ENCODE results near the gene DLG5. TPM values are rescaled to one million over a fixed set of nuclear protein-coding genes. Genes with fewer than 3 reads are reported as not detected.

DLG5 gene
- total RNA-seq, 2 donors from 2014 or later: 72.3 to 134 TPM

DNA sequence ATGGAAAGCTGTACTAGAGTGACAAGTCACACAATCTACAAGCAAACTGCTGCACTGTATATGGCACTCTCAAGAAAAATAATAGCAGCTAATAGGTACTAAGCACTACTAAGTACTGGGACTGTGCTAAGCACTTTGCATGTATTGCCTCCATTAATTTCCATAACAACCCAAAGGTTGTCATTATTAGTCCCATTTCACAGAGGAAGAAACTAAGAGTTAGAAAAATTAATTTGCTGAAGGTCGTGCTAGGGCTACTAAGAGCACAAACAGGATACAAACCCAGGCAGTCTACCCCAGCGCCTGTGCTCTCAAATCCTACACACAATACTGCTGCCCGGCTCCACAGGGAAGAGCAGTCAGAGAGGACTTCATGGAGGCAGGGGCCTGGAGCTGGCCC, 51.7 kb downstream of the DLG5 start:
- TF ChIP-seq, protein P1, sequence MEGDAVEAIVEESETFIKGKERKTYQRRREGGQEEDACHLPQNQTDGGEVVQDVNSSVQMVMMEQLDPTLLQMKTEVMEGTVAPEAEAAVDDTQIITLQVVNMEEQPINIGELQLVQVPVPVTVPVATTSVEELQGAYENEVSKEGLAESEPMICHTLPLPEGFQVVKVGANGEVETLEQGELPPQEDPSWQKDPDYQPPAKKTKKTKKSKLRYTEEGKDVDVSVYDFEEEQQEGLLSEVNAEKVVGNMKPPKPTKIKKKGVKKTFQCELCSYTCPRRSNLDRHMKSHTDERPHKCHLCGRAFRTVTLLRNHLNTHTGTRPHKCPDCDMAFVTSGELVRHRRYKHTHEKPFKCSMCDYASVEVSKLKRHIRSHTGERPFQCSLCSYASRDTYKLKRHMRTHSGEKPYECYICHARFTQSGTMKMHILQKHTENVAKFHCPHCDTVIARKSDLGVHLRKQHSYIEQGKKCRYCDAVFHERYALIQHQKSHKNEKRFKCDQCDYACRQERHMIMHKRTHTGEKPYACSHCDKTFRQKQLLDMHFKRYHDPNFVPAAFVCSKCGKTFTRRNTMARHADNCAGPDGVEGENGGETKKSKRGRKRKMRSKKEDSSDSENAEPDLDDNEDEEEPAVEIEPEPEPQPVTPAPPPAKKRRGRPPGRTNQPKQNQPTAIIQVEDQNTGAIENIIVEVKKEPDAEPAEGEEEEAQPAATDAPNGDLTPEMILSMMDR (IDR thresholded peaks at IDR 0.05): no peak
- TF ChIP-seq POLR2AphosphoS5 (IDR thresholded peaks at IDR 0.05): no peak
- TF ChIP-seq POLR2A (IDR thresholded peaks at IDR 0.05): no peak
- Histone ChIP-seq H3K9me3 (no peaks in the 10 kb centered on the region), H3K4me1 (replicated peaks) (peaks cover 14% of the 10 kb centered on the region), H3K36me3 (no peaks in the 10 kb centered on the region), H3K4me3 (no peak overlapping the region), H3K27ac (peak overlapping the region; percentile 89 to 92), H3K27me3 (replicated peaks; ENCODE audit: insufficient read depth) (no peaks in the 10 kb centered on the region)
- DNase-seq (ENCODE audit: low spot score): no peak
- WGBS: 93% methylated on average over 3 of the region's 3 CpGs
- intact Hi-C loops (cut with DNase I): no loop called here

DNA sequence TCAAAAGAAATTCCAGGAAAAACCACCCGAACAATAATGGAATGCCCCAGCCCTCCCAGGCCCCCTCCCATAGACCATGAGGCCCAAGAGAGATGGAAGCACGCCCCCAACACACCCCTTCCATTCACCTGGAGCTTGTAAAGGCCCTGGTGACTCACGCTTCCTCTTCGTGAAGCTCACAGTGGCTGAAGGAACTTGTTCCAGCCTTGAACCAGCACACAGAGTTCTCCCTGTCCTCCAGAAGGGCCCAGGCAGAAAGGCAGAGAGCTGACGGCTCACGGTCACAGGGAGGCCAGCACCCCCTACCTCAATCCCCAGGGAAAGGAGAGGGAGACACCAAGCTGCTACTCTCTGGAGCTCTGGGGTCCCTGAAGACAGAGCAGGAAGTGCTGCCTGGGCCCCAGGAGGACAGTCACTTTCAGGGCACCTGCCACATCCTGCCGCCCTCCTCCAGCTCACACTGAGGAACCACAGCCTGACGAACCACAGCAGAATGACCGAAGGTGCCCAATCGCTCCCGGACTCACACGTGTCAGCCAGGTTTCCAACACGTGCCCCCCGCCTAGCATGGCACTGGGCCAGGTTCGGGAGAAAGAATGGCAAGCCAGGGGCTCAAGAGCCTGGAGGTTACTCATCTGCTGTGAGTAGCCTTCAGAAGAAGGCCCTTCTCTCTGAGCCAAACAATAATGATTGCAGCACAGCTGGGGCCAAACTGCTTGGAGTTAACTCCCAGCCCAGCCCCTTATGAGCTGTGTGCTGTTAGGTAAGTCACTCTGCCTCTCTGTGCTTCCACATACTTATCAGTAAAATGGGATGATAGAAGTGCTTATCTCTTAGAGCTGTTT, 52.8 kb downstream of the DLG5 start:
- H3K9me3 ChIP-seq: no peaks in the 10 kb centered on the region
- WGBS: 13% methylated on average over 15 of the region's 15 CpGs
- intact Hi-C loops (cut with DNase I): no loop called here
- no peaks in the 10 kb centered on the region for H3K36me3 ChIP-seq
- DNase-seq (ENCODE audit: low spot score): peak; percentile 81
- peaks cover 14% of the 10 kb centered on the region for H3K4me1 ChIP-seq (replicated peaks)
- TF ChIP-seq, protein P1 (IDR thresholded peaks at IDR 0.05): no peak
- TF ChIP-seq POLR2AphosphoS5 (IDR thresholded peaks at IDR 0.05) (peak; percentile 85), POLR2A (IDR thresholded peaks at IDR 0.05) (peak; percentile 79)
- H3K27ac ChIP-seq: peak overlapping the region; percentile 89 to 92
- H3K27me3 ChIP-seq (replicated peaks; ENCODE audit: insufficient read depth): no peaks in the 10 kb centered on the region
- no peak overlapping the region for H3K4me3 ChIP-seq

DNA sequence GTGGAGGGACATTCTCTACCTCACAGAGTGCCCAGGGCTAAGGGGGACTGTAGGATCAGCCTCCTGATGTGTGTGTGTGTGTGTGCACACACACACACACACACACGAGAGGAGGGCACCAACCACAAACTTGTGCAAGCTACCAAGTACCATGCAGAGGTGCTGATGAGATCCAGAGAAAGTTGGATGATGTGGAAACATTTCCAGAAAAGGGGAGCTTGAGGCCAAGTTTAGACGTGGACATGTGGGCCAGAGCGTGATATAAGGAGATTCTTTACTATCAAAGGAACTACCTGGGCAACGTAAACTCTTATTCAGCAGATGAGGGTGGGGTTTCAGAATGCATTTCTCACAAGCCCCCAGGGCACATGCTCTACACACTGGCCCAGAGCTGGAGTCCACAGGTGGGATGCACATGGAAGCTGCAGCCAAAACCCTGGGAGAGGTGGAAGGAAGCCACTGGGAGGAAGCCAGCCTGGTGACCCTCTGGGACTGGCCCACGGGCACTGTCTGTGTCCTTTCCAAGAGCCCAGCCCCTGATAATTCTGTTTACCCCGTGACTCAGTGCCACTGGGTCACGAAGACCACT, 53.5 kb downstream of the DLG5 start:
- Histone ChIP-seq H3K36me3 (no peaks in the 10 kb centered on the region), H3K4me3 (no peak overlapping the region), H3K4me1 (replicated peaks) (peaks cover 14% of the 10 kb centered on the region), H3K27me3 (replicated peaks; ENCODE audit: insufficient read depth) (no peaks in the 10 kb centered on the region), H3K27ac (peak overlapping the region; percentile 89 to 92), H3K9me3 (no peaks in the 10 kb centered on the region)
- intact Hi-C loops (cut with DNase I): no loop called here
- WGBS: 52% methylated on average over 7 of the region's 7 CpGs
- TF ChIP-seq, protein P1 (IDR thresholded peaks at IDR 0.05): no peak
- TF ChIP-seq POLR2AphosphoS5 (IDR thresholded peaks at IDR 0.05): no peak
- DNase-seq (ENCODE audit: low spot score): no peak

DNA sequence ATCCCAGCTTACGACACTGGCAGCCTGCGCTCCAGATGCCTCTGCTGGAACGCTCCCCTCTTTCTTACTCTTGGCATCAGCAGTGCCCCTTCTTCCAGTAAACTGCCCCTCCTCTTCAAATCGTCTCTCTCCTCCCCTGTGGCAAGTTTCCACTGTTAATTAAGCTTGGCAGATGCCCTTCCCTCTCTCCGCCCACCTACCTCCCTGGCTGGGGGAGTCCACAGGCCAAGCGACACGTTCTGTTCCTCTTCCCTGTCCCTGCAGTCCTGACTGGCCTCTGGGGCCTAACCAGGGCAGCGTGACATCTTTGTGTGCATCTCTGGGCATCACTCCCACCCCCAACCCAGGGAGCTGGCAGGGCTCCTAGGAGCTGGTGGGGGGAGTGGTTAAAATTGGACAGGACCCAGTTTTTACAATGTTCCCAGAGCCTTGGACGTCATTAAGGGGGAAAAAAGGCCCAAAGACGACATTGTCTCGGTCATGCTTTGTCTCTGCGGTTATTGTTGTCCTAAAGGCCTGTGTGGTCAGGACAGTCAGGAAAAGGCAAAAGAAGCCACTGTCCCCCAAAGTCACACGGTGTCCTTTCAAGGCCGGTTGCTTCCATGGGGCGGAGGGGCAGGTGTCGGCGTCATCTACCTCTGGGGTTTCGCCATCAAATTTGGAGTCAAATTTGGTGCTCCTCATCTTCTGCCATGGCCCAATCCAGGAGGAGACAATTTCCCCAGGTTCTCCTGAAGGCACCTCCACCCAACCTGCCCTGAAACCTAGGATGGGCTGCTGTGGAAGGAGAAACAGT, 54.2 kb downstream of the DLG5 start:
- Histone ChIP-seq H3K27ac (peak overlapping the region; percentile 89 to 92), H3K9me3 (no peaks in the 10 kb centered on the region), H3K4me3 (no peak overlapping the region), H3K4me1 (replicated peaks) (peaks cover 14% of the 10 kb centered on the region), H3K27me3 (replicated peaks; ENCODE audit: insufficient read depth) (no peaks in the 10 kb centered on the region), H3K36me3 (no peaks in the 10 kb centered on the region)
- DNase-seq (ENCODE audit: low spot score): peak; percentile 79
- 35% methylated on average over 18 of the region's 18 CpGs for WGBS
- TF ChIP-seq POLR2AphosphoS5 (IDR thresholded peaks at IDR 0.05) (peak; percentile 84), POLR2A (IDR thresholded peaks at IDR 0.05) (no peak)
- intact Hi-C loops (cut with DNase I): no loop called here

Measured in prostate gland (tissue), 2 donors.